ENCODE data around the gene TMEM89.

- TF ChIP-seq, protein P1, sequence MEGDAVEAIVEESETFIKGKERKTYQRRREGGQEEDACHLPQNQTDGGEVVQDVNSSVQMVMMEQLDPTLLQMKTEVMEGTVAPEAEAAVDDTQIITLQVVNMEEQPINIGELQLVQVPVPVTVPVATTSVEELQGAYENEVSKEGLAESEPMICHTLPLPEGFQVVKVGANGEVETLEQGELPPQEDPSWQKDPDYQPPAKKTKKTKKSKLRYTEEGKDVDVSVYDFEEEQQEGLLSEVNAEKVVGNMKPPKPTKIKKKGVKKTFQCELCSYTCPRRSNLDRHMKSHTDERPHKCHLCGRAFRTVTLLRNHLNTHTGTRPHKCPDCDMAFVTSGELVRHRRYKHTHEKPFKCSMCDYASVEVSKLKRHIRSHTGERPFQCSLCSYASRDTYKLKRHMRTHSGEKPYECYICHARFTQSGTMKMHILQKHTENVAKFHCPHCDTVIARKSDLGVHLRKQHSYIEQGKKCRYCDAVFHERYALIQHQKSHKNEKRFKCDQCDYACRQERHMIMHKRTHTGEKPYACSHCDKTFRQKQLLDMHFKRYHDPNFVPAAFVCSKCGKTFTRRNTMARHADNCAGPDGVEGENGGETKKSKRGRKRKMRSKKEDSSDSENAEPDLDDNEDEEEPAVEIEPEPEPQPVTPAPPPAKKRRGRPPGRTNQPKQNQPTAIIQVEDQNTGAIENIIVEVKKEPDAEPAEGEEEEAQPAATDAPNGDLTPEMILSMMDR (optimal IDR thresholded peaks at IDR 0.05 in 1 of 3, IDR thresholded peaks at IDR 0.05 in 1 of 3, conservative IDR thresholded peaks at IDR 0.05 in 1 of 3; ENCODE audit: extremely low read depth in 1 of 3, insufficient read depth in 2 of 3, low read length in 3 of 3) = no peak
- TF ChIP-seq EZH2 (IDR thresholded peaks at IDR 0.05; ENCODE audit: low read length) = no peak
Measured at GRCh38 chr3:48591886-48592518, 29.6 kb downstream of the TMEM89 start.
